ENCODE data around the gene MED16.

The MED16 gene

GRCh38 chr19:871446-872265, 21.3 kb downstream of the MED16 start:
- no peak for DNase-seq (ENCODE audit: low spot score)

- no peak for DNase-seq (ENCODE audit: low spot score)
Measured at GRCh38 chr19:870963-871401, 22.0 kb downstream of the MED16 start.

GRCh38 chr19:870314-870713, 22.7 kb downstream of the MED16 start:
- no peak for DNase-seq (ENCODE audit: low spot score)

- DNase-seq (ENCODE audit: low spot score) = peak; percentile 27
Measured at GRCh38 chr19:869245-870177, 23.5 kb downstream of the MED16 start.

- DNase-seq (ENCODE audit: low spot score) = no peak
Measured at GRCh38 chr19:868458-869244, 24.3 kb downstream of the MED16 start.

- no peak for DNase-seq (ENCODE audit: low spot score)
Measured at GRCh38 chr19:867855-868457, 25.0 kb downstream of the MED16 start.

- no peak for DNase-seq (ENCODE audit: low spot score)
Measured at GRCh38 chr19:867301-867793, 25.6 kb downstream of the MED16 start.

GRCh38 chr19:866769-867300, 26.2 kb downstream of the MED16 start:
- DNase-seq (ENCODE audit: low spot score) = no peak

GRCh38 chr19:863315-863620, 29.7 kb downstream of the MED16 start:
- no peak for DNase-seq (ENCODE audit: low spot score)

- DNase-seq (ENCODE audit: low spot score) = no peak
Measured at GRCh38 chr19:862581-863314, 30.2 kb downstream of the MED16 start.

GRCh38 chr19:861756-862580, 31.0 kb downstream of the MED16 start:
- DNase-seq (ENCODE audit: low spot score) = peak; percentile 18

GRCh38 chr19:861141-861755, 31.7 kb downstream of the MED16 start:
- DNase-seq (ENCODE audit: low spot score) = no peak

GRCh38 chr19:858868-859843, 33.8 kb downstream of the MED16 start, which contains the start of gene CFD:
Gene CFD, plus strand, starts transcription at chr19:859664. Its CDS starts 26 bp downstream, at chr19:859690.
- peak; percentile 36 for DNase-seq (ENCODE audit: low spot score)

GRCh38 chr19:858284-858683, 34.7 kb downstream of the MED16 start:
- no peak for DNase-seq (ENCODE audit: low spot score)

- no peak for DNase-seq (ENCODE audit: low spot score)
Measured at GRCh38 chr19:855566-856120, 37.3 kb downstream of the MED16 start.

- DNase-seq (ENCODE audit: low spot score) = no peak
Measured at GRCh38 chr19:855142-855541, 37.8 kb downstream of the MED16 start.

GRCh38 chr19:854549-854948, 38.4 kb downstream of the MED16 start:
- DNase-seq (ENCODE audit: low spot score) = no peak

All from LoVo (cell line).